Natural killer cell (primary cell): Measurements from ENCODE around the gene CRAMP1. TPM values are rescaled to one million over a fixed set of nuclear protein-coding genes. Genes with fewer than 3 reads are reported as not detected.

ENCODE experiments used
- ATAC-seq, 3 donors: fragments of 150-1000 bp in 2 of 3; fragments of 200-7000 bp in 1 of 3; cut with Tn5 transposase; 1 replicate in 1 of 3; 2 replicates in 2 of 3; pipeline ENCODE4 v1.10.0; 2021; ENCODE audit warnings: mild to moderate bottlenecking in 2 of 3, moderate library complexity in 2 of 3
- DNase-seq, 2 donors: peaks; one replicate each; pipeline versions ENCODE4 v3.0.0 to v3.0.0-alpha.2; 2013 to 2021; ENCODE audit warnings: mixed read lengths in 1 of 2
- H3K27ac ChIP-seq: one replicate; pipeline ENCODE4 v1.5.1; 2013; ENCODE audit warnings: mild to moderate bottlenecking, low read length
- H3K27me3 ChIP-seq: one replicate; pipeline ENCODE4 v1.6.1; 2013; ENCODE audit warnings: low read length; ENCODE audit not compliant: control insufficient read depth, insufficient read depth
- H3K36me3 ChIP-seq: one replicate; pipeline ENCODE4 v1.6.1; 2013; ENCODE audit warnings: low read length; ENCODE audit not compliant: control insufficient read depth, insufficient read depth
- H3K4me1 ChIP-seq: one replicate; pipeline ENCODE4 v1.6.1; 2013; ENCODE audit warnings: low read length; ENCODE audit not compliant: control insufficient read depth, insufficient read depth
- H3K4me3 ChIP-seq: one replicate; pipeline ENCODE4 v1.5.1; 2013; ENCODE audit warnings: low read length
- H3K9me3 ChIP-seq: one replicate; pipeline ENCODE4 v1.6.1; 2013; ENCODE audit warnings: low read length; ENCODE audit not compliant: control insufficient read depth, insufficient read depth
- H3K27ac Mint-ChIP-seq, 2 donors: one replicate each; pipeline ENCODE4 v1.8.0; 2022; ENCODE audit warnings: mild to moderate bottlenecking in 2 of 2, mixed read lengths in 2 of 2, moderate library complexity in 1 of 2
- H3K27me3 Mint-ChIP-seq, 2 donors: one replicate each; pipeline ENCODE4 v1.8.0; 2022; ENCODE audit warnings: low read depth in 2 of 2, mixed read lengths in 2 of 2
- H3K36me3 Mint-ChIP-seq: one replicate; pipeline ENCODE4 v1.8.0; 2022; ENCODE audit warnings: mixed read lengths
- H3K4me1 Mint-ChIP-seq, 2 donors: one replicate each; pipeline ENCODE4 v1.8.0; 2022; ENCODE audit warnings: mixed read lengths in 2 of 2
- H3K4me3 Mint-ChIP-seq: one replicate; pipeline ENCODE4 v1.8.0; 2022; ENCODE audit warnings: mild to moderate bottlenecking, moderate library complexity, mixed read lengths
- H3K9me3 Mint-ChIP-seq, 2 donors: one replicate each; pipeline ENCODE4 v1.8.0; 2022; ENCODE audit warnings: mixed read lengths in 2 of 2
- WGBS: methylation state at CpG from one replicate; pipeline ENCODE4 v1.1.7; 2013; ENCODE audit warnings: missing lambda C conversion rate; ENCODE audit not compliant: insufficient coverage; 5-methylcytosine and 5-hydroxymethylcytosine counted together
- intact Hi-C: fragments of 100-400 bp; cut with micrococcal nuclease; formaldehyde crosslinking; loops from one replicate; pipeline ENCODE4 v1.14.2; 2022
- total RNA-seq, 4 donors: library from RNA; stranded (reverse); fragments of 120-200 nt in 1 of 4; gene quantifications; one replicate each; pipeline versions ENCODE4 v1.2.3 to v1.2.4, GENCODE V29; 2013 to 2022
- TF ChIP-seq, protein P1 (sequence below): fragments of 200-600 bp; IDR thresholded peaks from one replicate; pipeline ENCODE4 v1.8.0; 2022; ENCODE audit warnings: antibody characterized with exemption

CRAMP1 gene
- total RNA-seq, 3 donors from 2014 or later (not counting 1 experiment from before 2014, with no cell fraction given) = 47.8 to 49.8 (median 49.6) TPM

DNA sequence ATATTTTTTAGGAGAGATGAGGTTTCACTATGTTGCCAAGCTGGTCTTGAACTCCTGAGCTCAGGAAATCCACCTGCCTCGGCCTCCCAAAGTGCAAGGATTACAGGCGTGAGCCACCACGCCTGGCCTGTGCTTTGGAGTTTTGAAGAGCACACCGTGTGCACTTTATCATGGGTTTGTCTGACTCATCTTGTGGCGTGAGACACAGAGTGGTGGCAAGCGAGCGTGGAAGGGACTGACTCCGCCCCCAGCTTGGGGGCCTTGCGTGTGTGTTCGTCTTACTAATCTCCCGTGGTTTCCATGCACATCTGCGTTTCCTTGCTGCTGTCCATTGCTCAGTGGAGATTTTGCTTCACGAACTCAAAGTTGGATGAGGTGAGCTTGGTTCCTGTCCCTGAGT lies 22.9 kb downstream of the CRAMP1 start:
- Mint-ChIP-seq H3K9me3 (no peaks in the 10 kb centered on the region), H3K4me3 (no peak overlapping the region), H3K27me3 (no peaks in the 10 kb centered on the region), H3K27ac (peak overlapping the region; percentile 83 to 90), H3K36me3 (no peaks in the 10 kb centered on the region), H3K4me1 (peaks cover 42 to 57% of the 10 kb centered on the region in 2 donors)
- no peaks in the 10 kb centered on the region for H3K9me3 ChIP-seq
- 73% methylated on average over 13 of the region's 13 CpGs for WGBS
- no peaks in the 10 kb centered on the region for H3K27me3 ChIP-seq
- ATAC-seq = peak; percentile 51 to 79 (median 61)
- peak overlapping the region; percentile 36 for H3K27ac ChIP-seq
- peaks cover 46% of the 10 kb centered on the region for H3K4me1 ChIP-seq
- H3K36me3 ChIP-seq = peaks cover 48% of the 10 kb centered on the region
- H3K4me3 ChIP-seq = no peak overlapping the region
- DNase-seq = peak in 1 of 2 donors; percentile 38
- intact Hi-C loops = no loop called here
- TF ChIP-seq, protein P1, sequence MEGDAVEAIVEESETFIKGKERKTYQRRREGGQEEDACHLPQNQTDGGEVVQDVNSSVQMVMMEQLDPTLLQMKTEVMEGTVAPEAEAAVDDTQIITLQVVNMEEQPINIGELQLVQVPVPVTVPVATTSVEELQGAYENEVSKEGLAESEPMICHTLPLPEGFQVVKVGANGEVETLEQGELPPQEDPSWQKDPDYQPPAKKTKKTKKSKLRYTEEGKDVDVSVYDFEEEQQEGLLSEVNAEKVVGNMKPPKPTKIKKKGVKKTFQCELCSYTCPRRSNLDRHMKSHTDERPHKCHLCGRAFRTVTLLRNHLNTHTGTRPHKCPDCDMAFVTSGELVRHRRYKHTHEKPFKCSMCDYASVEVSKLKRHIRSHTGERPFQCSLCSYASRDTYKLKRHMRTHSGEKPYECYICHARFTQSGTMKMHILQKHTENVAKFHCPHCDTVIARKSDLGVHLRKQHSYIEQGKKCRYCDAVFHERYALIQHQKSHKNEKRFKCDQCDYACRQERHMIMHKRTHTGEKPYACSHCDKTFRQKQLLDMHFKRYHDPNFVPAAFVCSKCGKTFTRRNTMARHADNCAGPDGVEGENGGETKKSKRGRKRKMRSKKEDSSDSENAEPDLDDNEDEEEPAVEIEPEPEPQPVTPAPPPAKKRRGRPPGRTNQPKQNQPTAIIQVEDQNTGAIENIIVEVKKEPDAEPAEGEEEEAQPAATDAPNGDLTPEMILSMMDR = no peak

DNA sequence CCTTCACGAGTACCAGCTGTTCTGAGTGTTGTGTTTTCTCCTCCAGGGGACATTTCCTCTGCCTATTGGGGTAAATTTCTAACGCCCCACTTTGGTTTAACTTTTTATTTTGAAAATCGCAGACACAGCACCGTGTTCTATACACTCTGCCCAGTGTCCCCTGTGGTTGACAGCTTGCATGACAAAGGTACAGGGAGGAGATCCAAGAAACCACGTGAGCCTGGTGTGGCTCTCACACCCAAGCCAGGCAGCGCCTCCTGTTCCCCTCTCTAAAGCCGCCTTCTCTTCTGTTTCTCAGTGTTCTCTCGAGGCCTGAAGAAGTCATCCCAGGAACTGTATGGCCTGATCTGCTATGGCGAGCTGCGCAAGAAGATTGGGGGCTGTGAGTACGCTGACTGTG lies 25.4 kb downstream of the CRAMP1 start:
- Histone ChIP-seq H3K9me3 (no peaks in the 10 kb centered on the region), H3K27ac (peak overlapping the region; percentile 69), H3K36me3 (peaks cover 53% of the 10 kb centered on the region), H3K27me3 (no peaks in the 10 kb centered on the region), H3K4me1 (peaks cover 55% of the 10 kb centered on the region), H3K4me3 (peak overlapping the region; percentile 19)
- no peaks in the 10 kb centered on the region for H3K9me3 Mint-ChIP-seq
- TF ChIP-seq, protein P1 = no peak
- no peaks in the 10 kb centered on the region for H3K27me3 Mint-ChIP-seq
- intact Hi-C loops = no loop called here
- peak overlapping the region; percentile 59 for H3K4me3 Mint-ChIP-seq
- ATAC-seq (peak; percentile 49 to 83 (median 76)), DNase-seq (no peak)
- 53% methylated on average over 11 of the region's 11 CpGs for WGBS
- H3K4me1 Mint-ChIP-seq = peaks cover 40 to 62% of the 10 kb centered on the region in 2 donors
- H3K36me3 Mint-ChIP-seq = no peaks in the 10 kb centered on the region
- H3K27ac Mint-ChIP-seq = peak overlapping the region; percentile 90 to 96

DNA sequence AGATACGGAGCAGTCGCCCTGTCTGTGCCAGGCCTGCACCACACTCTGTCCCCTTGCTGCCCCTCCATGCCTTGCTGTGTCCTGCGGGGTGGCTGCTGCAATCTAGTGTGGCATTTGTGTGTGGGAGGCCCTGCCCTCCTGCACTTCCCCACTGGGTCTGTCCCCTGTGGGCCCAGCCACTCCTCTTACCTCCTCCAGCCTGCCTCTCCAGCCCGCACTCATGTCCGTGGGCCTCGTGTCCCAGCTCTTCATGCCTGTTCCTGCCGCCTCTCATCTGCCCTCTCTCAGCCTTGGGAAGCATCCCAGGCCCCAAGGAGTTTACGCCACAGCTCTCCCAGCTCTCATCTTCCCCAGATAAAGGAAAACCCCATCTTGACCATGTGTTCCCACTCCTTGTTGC lies 26.6 kb downstream of the CRAMP1 start:
- no peaks in the 10 kb centered on the region for H3K36me3 Mint-ChIP-seq
- TF ChIP-seq, protein P1 = no peak
- H3K27ac Mint-ChIP-seq = peak overlapping the region; percentile 90 to 96
- Histone ChIP-seq H3K36me3 (peaks cover 46% of the 10 kb centered on the region), H3K4me1 (peaks cover 55% of the 10 kb centered on the region), H3K27ac (peak overlapping the region; percentile 69), H3K4me3 (peak overlapping the region; percentile 5), H3K27me3 (no peaks in the 10 kb centered on the region), H3K9me3 (no peaks in the 10 kb centered on the region)
- ATAC-seq = no peak
- WGBS = 84% methylated on average over 8 of the region's 8 CpGs
- no peaks in the 10 kb centered on the region for H3K27me3 Mint-ChIP-seq
- intact Hi-C loops = no loop called here
- H3K4me1 Mint-ChIP-seq = peaks cover 44 to 70% of the 10 kb centered on the region in 2 donors
- DNase-seq = no peak
- peak overlapping the region; percentile 76 for H3K4me3 Mint-ChIP-seq
- H3K9me3 Mint-ChIP-seq = no peaks in the 10 kb centered on the region

DNA sequence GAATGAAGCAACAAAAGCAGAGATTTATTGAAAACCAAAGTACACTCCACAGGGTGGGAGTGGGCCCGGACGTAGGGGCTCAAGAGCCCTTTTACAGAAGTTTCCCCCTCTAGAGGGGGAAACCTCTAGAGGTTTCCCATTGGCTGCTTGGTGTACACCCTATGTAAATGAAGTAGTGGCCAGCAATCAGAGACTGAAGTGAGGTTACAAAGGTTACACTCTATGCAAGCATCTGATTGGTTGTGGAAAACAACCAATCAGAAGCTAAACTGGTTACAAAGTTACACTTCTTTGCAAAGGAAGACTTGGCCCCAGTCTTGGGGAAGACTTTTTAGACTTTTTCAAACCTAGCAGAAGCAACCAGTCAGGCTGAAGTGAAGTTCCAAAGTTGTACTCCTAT lies 27.1 kb downstream of the CRAMP1 start:
- WGBS = no CpG with 5 or more reads among the region's 2 CpGs
- H3K27ac ChIP-seq = peak overlapping the region; percentile 69
- no peaks in the 10 kb centered on the region for H3K27me3 Mint-ChIP-seq
- ATAC-seq = no peak
- H3K36me3 Mint-ChIP-seq = no peaks in the 10 kb centered on the region
- H3K4me1 Mint-ChIP-seq = peaks cover 47 to 70% of the 10 kb centered on the region in 2 donors
- no peaks in the 10 kb centered on the region for H3K9me3 Mint-ChIP-seq
- TF ChIP-seq, protein P1 = no peak
- no peaks in the 10 kb centered on the region for H3K27me3 ChIP-seq
- no peak for DNase-seq
- intact Hi-C loops = no loop called here
- no peaks in the 10 kb centered on the region for H3K9me3 ChIP-seq
- H3K4me3 Mint-ChIP-seq = peak overlapping the region; percentile 76
- H3K36me3 ChIP-seq = peaks cover 43% of the 10 kb centered on the region
- H3K4me3 ChIP-seq = no peak overlapping the region
- peaks cover 55% of the 10 kb centered on the region for H3K4me1 ChIP-seq
- peak overlapping the region; percentile 90 to 96 for H3K27ac Mint-ChIP-seq
